B cell (primary cell): Measurements from ENCODE around the gene CD53.

Experiments
- CTCF ChIP-seq: fragments of 200-600 bp; IDR thresholded peaks from one replicate; pipeline ENCODE4 v1.8.0; 2022; ENCODE audit warnings: antibody characterized with exemption, mild to moderate bottlenecking
- EZH2 ChIP-seq: IDR thresholded peaks from 2 replicates; pipeline ENCODE4 v1.6.1; 2012; ENCODE audit warnings: borderline replicate concordance, low read depth, mild to moderate bottlenecking, moderate library complexity, low read length; ENCODE audit not compliant: insufficient read depth, poor library complexity, severe bottlenecking

GRCh38 chr1:110914676-110915075 is 41.7 kb downstream of the CD53 start:
- TF ChIP-seq CTCF (no peak), EZH2 (no peak)
